K562 (cell line): ENCODE results near the gene EEF1A1. TPM values are rescaled to one million over a fixed set of nuclear protein-coding genes. Genes with fewer than 3 reads are reported as not detected.

Experiments used
- CBFA2T2 ChIP-seq: fragments of 450-650 bp; conservative IDR thresholded peaks from 2 replicates; pipeline ENCODE4 v1.6.1; 2017; ENCODE audit warnings: mild to moderate bottlenecking
- DACH1 ChIP-seq: fragments of 450-650 bp; IDR thresholded peaks from 2 replicates; pipeline ENCODE4 v1.6.1; 2018; ENCODE audit not compliant: partially characterized antibody
- MYC ChIP-seq, 2 experiments: fragments of 250-450 bp in 1 of 2; sonication (Bioruptor Pico) in 1 of 2; IDR thresholded peaks; 2 replicates each; pipeline versions ENCODE4 v1.5.1 to v1.6.1; 2012 to 2021; ENCODE audit warnings: low read depth in 2 of 2, borderline replicate concordance in 1 of 2, improper control_type of control experiment in 1 of 2, low read length in 1 of 2, mild to moderate bottlenecking in 1 of 2, moderate library complexity in 1 of 2
- NFXL1 ChIP-seq: fragments of 450-650 bp; formaldehyde crosslinking; IDR thresholded peaks from 2 replicates; pipeline ENCODE4 v1.4.0; 2021; ENCODE audit warnings: mild to moderate bottlenecking
- NR2C1 ChIP-seq, 2 experiments: fragments of 450-650 bp; IDR thresholded peaks; 2 replicates each; pipeline ENCODE4 v1.6.1; 2017; ENCODE audit warnings: mild to moderate bottlenecking in 2 of 2, antibody characterized with exemption in 1 of 2, inconsistent platforms in 1 of 2, missing compliant biosample characterization in 1 of 2, missing genetic modification characterization in 1 of 2
- NR2F6 ChIP-seq: fragments of 450-650 bp; formaldehyde crosslinking; IDR thresholded peaks from 2 replicates; pipeline ENCODE4 v1.4.0; 2020; ENCODE audit warnings: mild to moderate bottlenecking
- RAD21 ChIP-seq, 2 experiments: fragments of 250-450 bp in 1 of 2; fragments of 450-650 bp in 1 of 2; sonication (Bioruptor Pico) in 1 of 2; formaldehyde crosslinking in 1 of 2; IDR thresholded peaks in 1 of 2; conservative IDR thresholded peaks in 1 of 2; 2 replicates each; pipeline versions ENCODE4 v1.4.0 to v1.8.0; 2020 to 2022; ENCODE audit warnings: mild to moderate bottlenecking in 2 of 2, moderate library complexity in 1 of 2
- STAG1 ChIP-seq: sonication (generic); formaldehyde crosslinking; IDR thresholded peaks from 2 replicates; pipeline ENCODE4 v1.5.0; 2020; ENCODE audit warnings: missing genetic modification reagents, borderline replicate concordance
- ZNF133 ChIP-seq: fragments of 250-450 bp; sonication (Bioruptor Pico); IDR thresholded peaks from 2 replicates; pipeline ENCODE4 v1.4.0; 2020; ENCODE audit warnings: mild to moderate bottlenecking
- ZNF165 ChIP-seq: fragments of 250-450 bp; sonication (Bioruptor Pico); IDR thresholded peaks from 2 replicates; pipeline ENCODE4 v1.4.0; 2020; ENCODE audit warnings: borderline replicate concordance
- ZNF217 ChIP-seq: sonication (generic); formaldehyde crosslinking; IDR thresholded peaks from 2 replicates; pipeline ENCODE4 v1.8.0; 2022; ENCODE audit warnings: mild to moderate bottlenecking, missing genetic modification reagents
- ZNF253 ChIP-seq: fragments of 250-450 bp; sonication (Bioruptor Pico); conservative IDR thresholded peaks from 2 replicates; pipeline ENCODE4 v1.6.1; 2021; ENCODE audit warnings: mild to moderate bottlenecking
- ZNF324 ChIP-seq: fragments of 250-450 bp; sonication (Bioruptor Pico); IDR thresholded peaks from 2 replicates; pipeline ENCODE4 v1.4.0; 2020; ENCODE audit warnings: mild to moderate bottlenecking
- polyA plus RNA-seq, 8 experiments: library from polyadenylated mRNA; depleted of rRNA in 4 of 8; stranded (reverse) in 5 of 8; unstranded in 3 of 8; fragments of >200 nt; fragmentation: Nextera tagmentation in 2 of 8; fragmentation: Illumina TruSeq in 1 of 8; extraction: Ambion mirVana in 2 of 8; extraction: Trizol in 1 of 8; gene quantifications; 2 replicates each; pipeline versions ENCODE4 v1.2.1 to v1.2.3, GENCODE V29; 2011 to 2014; ENCODE audit warnings: inconsistent platforms in 1 of 8, missing spikeins in 1 of 8
- total RNA-seq, 7 experiments: library from RNA; depleted of rRNA in 6 of 7; stranded (reverse); fragments of >200 nt in 6 of 7; fragmentation: Illumina TruSeq in 2 of 7; extraction: Trizol in 2 of 7; gene quantifications; 2 replicates each; pipeline versions ENCODE4 v1.2.1 to v1.2.3, GENCODE V29; 2011 to 2021; ENCODE audit warnings: low replicate concordance in 1 of 7
- TF ChIP-seq, protein P1 (sequence below): fragments of 250-450 bp; sonication (Bioruptor Pico); IDR thresholded peaks from 2 replicates; pipeline ENCODE4 v1.5.0; 2021
- TF ChIP-seq, protein P2 (sequence below): fragments of 450-650 bp; IDR thresholded peaks from 2 replicates; pipeline ENCODE4 v1.6.1; 2016; ENCODE audit warnings: low read depth
- TF ChIP-seq, protein P3 (sequence below): sonication (generic); formaldehyde crosslinking; IDR thresholded peaks from 2 replicates; pipeline ENCODE4 v1.4.0; 2020; ENCODE audit warnings: mild to moderate bottlenecking, missing genetic modification reagents

EEF1A1 gene
- total and polyA plus RNA-seq, 9 of the 15 experiments (the other 6 are each of a cell fraction or from before 2014, with no cell fraction given): 6,453 to 17,323 (median 11,082) TPM

DNA sequence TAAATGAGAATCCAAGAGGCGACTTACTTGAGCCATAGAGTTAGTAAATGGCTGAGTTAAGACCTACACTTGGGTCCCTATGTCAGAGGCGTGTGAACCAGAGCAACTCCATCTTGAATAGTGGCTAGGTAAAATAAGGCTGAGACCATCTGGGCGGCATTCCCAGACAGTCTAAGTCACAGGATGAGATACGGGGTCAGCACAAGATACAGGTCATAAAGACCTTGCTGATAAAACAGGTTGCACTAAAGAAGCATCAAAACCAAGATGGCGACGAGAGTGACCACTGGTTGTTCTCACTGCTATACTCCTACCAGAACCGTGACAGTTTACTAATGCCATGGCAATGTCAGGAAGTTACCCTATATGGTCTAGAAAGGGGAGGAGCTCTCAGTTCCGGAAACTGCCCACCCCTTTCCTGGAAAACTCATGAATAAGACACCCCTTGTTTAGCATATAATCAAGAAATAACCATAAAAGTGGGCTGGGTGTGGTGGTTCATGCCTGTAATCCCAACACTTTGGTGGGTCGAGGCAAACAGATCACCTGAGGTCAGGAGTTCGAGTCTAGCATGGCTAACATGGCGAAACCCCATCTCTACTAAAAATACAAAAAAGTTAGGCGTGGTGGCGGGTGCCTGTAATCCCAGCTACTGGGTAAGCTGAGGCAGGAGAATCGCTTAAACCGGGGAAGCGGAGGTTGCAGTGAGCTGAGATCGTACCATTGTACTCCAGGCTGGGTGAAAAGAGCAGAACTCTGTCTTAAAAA, 43.9 kb upstream of the EEF1A1 start (continued):
- TF ChIP-seq, protein P1, sequence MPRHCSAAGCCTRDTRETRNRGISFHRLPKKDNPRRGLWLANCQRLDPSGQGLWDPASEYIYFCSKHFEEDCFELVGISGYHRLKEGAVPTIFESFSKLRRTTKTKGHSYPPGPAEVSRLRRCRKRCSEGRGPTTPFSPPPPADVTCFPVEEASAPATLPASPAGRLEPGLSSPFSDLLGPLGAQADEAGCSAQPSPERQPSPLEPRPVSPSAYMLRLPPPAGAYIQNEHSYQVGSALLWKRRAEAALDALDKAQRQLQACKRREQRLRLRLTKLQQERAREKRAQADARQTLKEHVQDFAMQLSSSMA (CRISPR knock-in tag): peak; percentile 86
- TF ChIP-seq ZNF324: peak; percentile 93
- peak; percentile 99 for TF ChIP-seq ZNF165
- TF ChIP-seq NR2C1 (IDR thresholded peaks at IDR 0.05): no peak; the same call in 1 of the 2 replicates
- TF ChIP-seq NR2C1 (tag; IDR thresholded peaks at IDR 0.05): peak; percentile 98
- TF ChIP-seq CBFA2T2: no peak
- TF ChIP-seq, protein P2, sequence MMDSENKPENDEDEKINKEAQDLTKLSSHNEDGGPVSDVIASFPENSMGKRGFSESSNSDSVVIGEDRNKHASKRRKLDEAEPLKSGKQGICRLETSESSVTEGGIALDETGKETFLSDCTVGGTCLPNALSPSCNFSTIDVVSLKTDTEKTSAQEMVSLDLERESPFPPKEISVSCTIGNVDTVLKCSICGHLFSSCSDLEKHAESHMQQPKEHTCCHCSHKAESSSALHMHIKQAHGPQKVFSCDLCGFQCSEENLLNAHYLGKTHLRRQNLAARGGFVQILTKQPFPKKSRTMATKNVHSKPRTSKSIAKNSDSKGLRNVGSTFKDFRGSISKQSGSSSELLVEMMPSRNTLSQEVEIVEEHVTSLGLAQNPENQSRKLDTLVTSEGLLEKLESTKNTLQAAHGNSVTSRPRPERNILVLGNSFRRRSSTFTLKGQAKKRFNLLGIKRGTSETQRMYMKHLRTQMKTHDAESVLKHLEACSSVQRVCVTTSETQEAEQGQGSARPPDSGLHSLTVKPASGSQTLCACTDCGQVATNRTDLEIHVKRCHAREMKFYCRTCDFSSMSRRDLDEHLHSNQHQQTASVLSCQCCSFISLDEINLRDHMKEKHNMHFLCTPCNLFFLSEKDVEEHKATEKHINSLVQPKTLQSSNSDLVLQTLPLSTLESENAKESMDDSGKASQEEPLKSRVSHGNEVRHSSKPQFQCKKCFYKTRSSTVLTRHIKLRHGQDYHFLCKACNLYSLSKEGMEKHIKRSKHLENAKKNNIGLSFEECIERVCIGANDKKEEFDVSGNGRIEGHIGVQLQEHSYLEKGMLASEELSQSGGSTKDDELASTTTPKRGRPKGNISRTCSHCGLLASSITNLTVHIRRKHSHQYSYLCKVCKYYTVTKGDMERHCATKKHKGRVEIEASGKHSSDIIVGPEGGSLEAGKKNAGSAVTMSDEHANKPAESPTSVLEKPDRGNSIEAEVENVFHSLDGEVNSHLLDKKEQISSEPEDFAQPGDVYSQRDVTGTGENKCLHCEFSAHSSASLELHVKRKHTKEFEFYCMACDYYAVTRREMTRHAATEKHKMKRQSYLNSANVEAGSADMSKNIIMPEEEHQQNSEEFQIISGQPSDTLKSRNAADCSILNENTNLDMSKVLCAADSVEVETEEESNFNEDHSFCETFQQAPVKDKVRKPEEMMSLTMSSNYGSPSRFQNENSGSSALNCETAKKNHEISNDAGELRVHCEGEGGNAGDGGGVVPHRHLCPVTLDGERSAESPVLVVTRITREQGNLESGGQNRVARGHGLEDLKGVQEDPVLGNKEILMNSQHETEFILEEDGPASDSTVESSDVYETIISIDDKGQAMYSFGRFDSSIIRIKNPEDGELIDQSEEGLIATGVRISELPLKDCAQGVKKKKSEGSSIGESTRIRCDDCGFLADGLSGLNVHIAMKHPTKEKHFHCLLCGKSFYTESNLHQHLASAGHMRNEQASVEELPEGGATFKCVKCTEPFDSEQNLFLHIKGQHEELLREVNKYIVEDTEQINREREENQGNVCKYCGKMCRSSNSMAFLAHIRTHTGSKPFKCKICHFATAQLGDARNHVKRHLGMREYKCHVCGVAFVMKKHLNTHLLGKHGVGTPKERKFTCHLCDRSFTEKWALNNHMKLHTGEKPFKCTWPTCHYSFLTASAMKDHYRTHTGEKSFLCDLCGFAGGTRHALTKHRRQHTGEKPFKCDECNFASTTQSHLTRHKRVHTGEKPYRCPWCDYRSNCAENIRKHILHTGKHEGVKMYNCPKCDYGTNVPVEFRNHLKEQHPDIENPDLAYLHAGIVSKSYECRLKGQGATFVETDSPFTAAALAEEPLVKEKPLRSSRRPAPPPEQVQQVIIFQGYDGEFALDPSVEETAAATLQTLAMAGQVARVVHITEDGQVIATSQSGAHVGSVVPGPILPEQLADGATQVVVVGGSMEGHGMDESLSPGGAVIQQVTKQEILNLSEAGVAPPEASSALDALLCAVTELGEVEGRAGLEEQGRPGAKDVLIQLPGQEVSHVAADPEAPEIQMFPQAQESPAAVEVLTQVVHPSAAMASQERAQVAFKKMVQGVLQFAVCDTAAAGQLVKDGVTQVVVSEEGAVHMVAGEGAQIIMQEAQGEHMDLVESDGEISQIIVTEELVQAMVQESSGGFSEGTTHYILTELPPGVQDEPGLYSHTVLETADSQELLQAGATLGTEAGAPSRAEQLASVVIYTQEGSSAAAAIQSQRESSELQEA: no peak
- peak; percentile 99 for TF ChIP-seq NFXL1 (CRISPR knock-in tag)
- TF ChIP-seq MYC (IDR thresholded peaks at IDR 0.05; ENCODE audit: low read depth, low read length): no peak
- peak; percentile 97 for TF ChIP-seq MYC (CRISPR knock-in tag; IDR thresholded peaks at IDR 0.05; ENCODE audit: borderline replicate concordance, low read depth)
- peak; percentile 94; the same call in 1 of the 2 replicates for TF ChIP-seq NR2F6
- TF ChIP-seq ZNF253: peak; percentile 86
- TF ChIP-seq ZNF217 (CRISPR knock-in tag): no peak
- peak in 1 of 2 experiments; percentile 51; a peak in 2 of 4 replicates for TF ChIP-seq RAD21 (CRISPR knock-in tag; conservative IDR thresholded peaks at IDR 0.05 in 1 of 2, IDR thresholded peaks at IDR 0.05 in 1 of 2)
- TF ChIP-seq, protein P3, sequence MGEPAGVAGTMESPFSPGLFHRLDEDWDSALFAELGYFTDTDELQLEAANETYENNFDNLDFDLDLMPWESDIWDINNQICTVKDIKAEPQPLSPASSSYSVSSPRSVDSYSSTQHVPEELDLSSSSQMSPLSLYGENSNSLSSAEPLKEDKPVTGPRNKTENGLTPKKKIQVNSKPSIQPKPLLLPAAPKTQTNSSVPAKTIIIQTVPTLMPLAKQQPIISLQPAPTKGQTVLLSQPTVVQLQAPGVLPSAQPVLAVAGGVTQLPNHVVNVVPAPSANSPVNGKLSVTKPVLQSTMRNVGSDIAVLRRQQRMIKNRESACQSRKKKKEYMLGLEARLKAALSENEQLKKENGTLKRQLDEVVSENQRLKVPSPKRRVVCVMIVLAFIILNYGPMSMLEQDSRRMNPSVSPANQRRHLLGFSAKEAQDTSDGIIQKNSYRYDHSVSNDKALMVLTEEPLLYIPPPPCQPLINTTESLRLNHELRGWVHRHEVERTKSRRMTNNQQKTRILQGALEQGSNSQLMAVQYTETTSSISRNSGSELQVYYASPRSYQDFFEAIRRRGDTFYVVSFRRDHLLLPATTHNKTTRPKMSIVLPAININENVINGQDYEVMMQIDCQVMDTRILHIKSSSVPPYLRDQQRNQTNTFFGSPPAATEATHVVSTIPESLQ (CRISPR knock-in tag): no peak
- peak; percentile 98 for TF ChIP-seq ZNF133
- no peak for TF ChIP-seq DACH1
- no peak for TF ChIP-seq STAG1 (CRISPR knock-in tag)
